ENCODE measurements around the gene PRKCH. TPM values are rescaled to one million over a fixed set of nuclear protein-coding genes. Genes with fewer than 3 reads are reported as not detected.
A peak's percentile ranks its signal among the peaks of the same experiment; 100 is the strongest.

The PRKCH gene
- polyA plus RNA-seq, 2 of the 4 experiments (the other 2 are of a cell fraction), result 10.0 to 10.2 TPM

DNA sequence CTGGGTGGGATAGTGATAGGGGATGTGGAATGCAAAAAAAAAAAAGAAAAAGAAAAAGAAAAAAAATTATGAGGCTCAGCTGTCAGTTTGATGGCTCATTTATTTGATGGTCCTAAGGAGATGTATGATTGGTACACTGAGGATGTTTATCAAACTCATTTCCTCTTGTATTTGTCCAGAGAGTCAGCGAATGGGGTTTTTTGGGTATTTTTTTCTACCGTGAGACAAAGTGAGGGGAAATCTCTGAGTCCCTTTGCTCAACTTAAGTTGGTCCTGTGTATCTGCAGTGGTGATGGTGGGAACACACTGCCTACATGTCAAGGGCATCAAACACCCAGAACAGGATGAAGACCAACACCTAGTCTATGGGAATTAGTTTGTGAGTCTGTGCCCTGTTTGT, 197.0 kb downstream of the PRKCH start:
- ATAC-seq (no peak), FAIRE-seq (no peak), DNase-seq (ENCODE audit: low read depth in 1 of 2, low spot score in 1 of 2) (no peak)
- Histone ChIP-seq H3K27ac (peak overlapping the region; percentile 43 to 81; a peak in 5 of 6 replicates), H3K4me1 (peaks cover 57% of the 10 kb centered on the region), H3K9me3 (no peaks in the 10 kb centered on the region), H3K4me2 (no peak overlapping the region), H3K4me3 (no peak overlapping the region)
- ChIA-PET POLR2A (no interaction called here), CTCF (interaction anchor here (0.7 to 2.2 kb wide), 3 partner anchors 27 to 43 kb away, joined by 3 to 7 read pairs (median 4); no protein-coding TSS in a partner anchor)
- 93% methylated on average over 2 of the region's 2 CpGs for WGBS (ENCODE audit: missing lambda C conversion rate)
- TF ChIP-seq, protein P1, sequence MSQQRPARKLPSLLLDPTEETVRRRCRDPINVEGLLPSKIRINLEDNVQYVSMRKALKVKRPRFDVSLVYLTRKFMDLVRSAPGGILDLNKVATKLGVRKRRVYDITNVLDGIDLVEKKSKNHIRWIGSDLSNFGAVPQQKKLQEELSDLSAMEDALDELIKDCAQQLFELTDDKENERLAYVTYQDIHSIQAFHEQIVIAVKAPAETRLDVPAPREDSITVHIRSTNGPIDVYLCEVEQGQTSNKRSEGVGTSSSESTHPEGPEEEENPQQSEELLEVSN (IDR thresholded peaks at IDR 0.05; ENCODE audit: borderline replicate concordance, low read depth), result no peak
- TF ChIP-seq MYC (IDR thresholded peaks at IDR 0.05; ENCODE audit: borderline replicate concordance, low read length), result no peak
- TF ChIP-seq RCOR1 (IDR thresholded peaks at IDR 0.05; ENCODE audit: low read depth, low read length), result no peak
- no peak for TF ChIP-seq POLR2A (IDR thresholded peaks at IDR 0.05; ENCODE audit: low read length)
- TF ChIP-seq KDM1A (IDR thresholded peaks at IDR 0.05; ENCODE audit: low read depth), result no peak

GRCh38 chr14:61519106-61519505, 197.7 kb downstream of the PRKCH start:
- WGBS (ENCODE audit: missing lambda C conversion rate), result 94% methylated on average over 6 of the region's 6 CpGs
- H3K9me3 ChIP-seq, result no peaks in the 10 kb centered on the region
- ChIA-PET CTCF (interaction anchor here (2.2 kb wide), 1 partner anchor 43 kb away, joined by 7 read pairs; no protein-coding TSS in a partner anchor), POLR2A (no interaction called here)
- ATAC-seq (no peak), DNase-seq (ENCODE audit: low read depth in 1 of 2, low spot score in 1 of 2) (no peak), FAIRE-seq (no peak)
- peaks cover 61% of the 10 kb centered on the region for H3K4me1 ChIP-seq
- peak overlapping the region in 1 of 2 experiments; percentile 81; a peak in 3 of 6 replicates for H3K27ac ChIP-seq
- H3K4me3 ChIP-seq, result no peak overlapping the region
- H3K4me2 ChIP-seq, result no peak overlapping the region
- no peak for TF ChIP-seq JUNB (IDR thresholded peaks at IDR 0.05)
- TF ChIP-seq, protein P2, sequence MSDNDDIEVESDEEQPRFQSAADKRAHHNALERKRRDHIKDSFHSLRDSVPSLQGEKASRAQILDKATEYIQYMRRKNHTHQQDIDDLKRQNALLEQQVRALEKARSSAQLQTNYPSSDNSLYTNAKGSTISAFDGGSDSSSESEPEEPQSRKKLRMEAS (IDR thresholded peaks at IDR 0.05), result no peak
- TF ChIP-seq SREBF2 (IDR thresholded peaks at IDR 0.05), result no peak

- ATAC-seq (no peak), FAIRE-seq (no peak), DNase-seq (ENCODE audit: low read depth in 1 of 2, low spot score in 1 of 2) (no peak)
- POLR2A ChIA-PET, result no interaction called here
- H3K4me2 ChIP-seq, result no peak overlapping the region
- TF ChIP-seq, protein P3, sequence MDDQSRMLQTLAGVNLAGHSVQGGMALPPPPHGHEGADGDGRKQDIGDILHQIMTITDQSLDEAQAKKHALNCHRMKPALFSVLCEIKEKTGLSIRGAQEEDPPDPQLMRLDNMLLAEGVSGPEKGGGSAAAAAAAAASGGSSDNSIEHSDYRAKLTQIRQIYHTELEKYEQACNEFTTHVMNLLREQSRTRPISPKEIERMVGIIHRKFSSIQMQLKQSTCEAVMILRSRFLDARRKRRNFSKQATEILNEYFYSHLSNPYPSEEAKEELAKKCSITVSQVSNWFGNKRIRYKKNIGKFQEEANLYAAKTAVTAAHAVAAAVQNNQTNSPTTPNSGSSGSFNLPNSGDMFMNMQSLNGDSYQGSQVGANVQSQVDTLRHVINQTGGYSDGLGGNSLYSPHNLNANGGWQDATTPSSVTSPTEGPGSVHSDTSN (IDR thresholded peaks at IDR 0.05), result no peak
- TF ChIP-seq HOXB5 (CRISPR knock-in tag; IDR thresholded peaks at IDR 0.05) (no peak), CHD2 (IDR thresholded peaks at IDR 0.05; ENCODE audit: low read length, partially characterized antibody) (no peak), SMC3 (IDR thresholded peaks at IDR 0.05) (no peak), RCOR1 (IDR thresholded peaks at IDR 0.05; ENCODE audit: low read depth, low read length) (no peak), MAZ (IDR thresholded peaks at IDR 0.05; ENCODE audit: borderline replicate concordance, low read depth, low read length) (no peak), ZSCAN20 (CRISPR knock-in tag; IDR thresholded peaks at IDR 0.05) (no peak), BHLHE40 (IDR thresholded peaks at IDR 0.05; ENCODE audit: low read depth, low read length) (no peak)
- CTCF ChIA-PET, result interaction anchor here (0.6 to 2.2 kb wide), 3 partner anchors 12 to 44 kb away, joined by 3 to 7 read pairs (median 4); no protein-coding TSS in a partner anchor
- peaks cover 61% of the 10 kb centered on the region for H3K4me1 ChIP-seq
- H3K9me3 ChIP-seq, result no peaks in the 10 kb centered on the region
- no peak overlapping the region for H3K4me3 ChIP-seq
- H3K27ac ChIP-seq, result peak overlapping the region; percentile 2 to 81; a peak in 3 of 6 replicates
- WGBS (ENCODE audit: missing lambda C conversion rate), result 90% methylated on average over 1 of the region's 1 CpG
Observed at GRCh38 chr14:61519735-61520134, 198.4 kb downstream of the PRKCH start.

DNA sequence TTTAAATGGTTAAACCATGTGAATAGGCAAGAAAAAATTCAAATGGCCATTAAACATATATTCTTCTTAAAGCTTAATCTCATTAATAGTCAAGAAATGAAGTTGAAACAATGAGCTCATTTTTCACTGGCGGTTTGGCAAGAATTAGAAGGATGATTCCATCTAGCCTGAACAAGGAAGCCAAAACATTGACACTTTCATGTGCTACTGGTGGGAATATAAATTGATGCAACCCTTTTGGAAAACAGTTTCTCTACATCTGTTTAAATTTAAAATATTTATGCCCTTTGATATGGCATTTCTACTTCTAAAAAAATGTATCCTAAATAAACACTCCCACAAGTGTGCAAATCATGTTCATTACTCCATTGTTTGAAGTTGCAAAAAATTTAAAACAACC, 199.2 kb downstream of the PRKCH start:
- Histone ChIP-seq H3K27ac (0 out of 6 replicates have a peak overlapping the region, but pooled peaks of 1 of the 2 experiments have one; percentile 45), H3K9me3 (no peaks in the 10 kb centered on the region), H3K4me2 (no peak overlapping the region), H3K4me1 (peaks cover 67% of the 10 kb centered on the region), H3K4me3 (no peak overlapping the region)
- ChIA-PET POLR2A (no interaction called here), CTCF (interaction anchor here (0.6 to 2.9 kb wide), 4 partner anchors 11 to 1912 kb away, joined by 3 to 12 read pairs (median 6); no protein-coding TSS in a partner anchor)
- TF ChIP-seq EHMT2 (IDR thresholded peaks at IDR 0.05; ENCODE audit: low read depth) (no peak), HOXB13 (CRISPR knock-in tag; IDR thresholded peaks at IDR 0.05; ENCODE audit: low read depth) (no peak), NR3C1 (IDR thresholded peaks at IDR 0.05) (no peak), KDM1A (IDR thresholded peaks at IDR 0.05; ENCODE audit: low read depth) (no peak), RNF2 (IDR thresholded peaks at IDR 0.05; ENCODE audit: borderline replicate concordance, low read depth) (no peak), CHD4 (IDR thresholded peaks at IDR 0.05; ENCODE audit: borderline replicate concordance) (no peak)
- TF ChIP-seq, protein P2 (IDR thresholded peaks at IDR 0.05), result no peak
- TF ChIP-seq, protein P4, sequence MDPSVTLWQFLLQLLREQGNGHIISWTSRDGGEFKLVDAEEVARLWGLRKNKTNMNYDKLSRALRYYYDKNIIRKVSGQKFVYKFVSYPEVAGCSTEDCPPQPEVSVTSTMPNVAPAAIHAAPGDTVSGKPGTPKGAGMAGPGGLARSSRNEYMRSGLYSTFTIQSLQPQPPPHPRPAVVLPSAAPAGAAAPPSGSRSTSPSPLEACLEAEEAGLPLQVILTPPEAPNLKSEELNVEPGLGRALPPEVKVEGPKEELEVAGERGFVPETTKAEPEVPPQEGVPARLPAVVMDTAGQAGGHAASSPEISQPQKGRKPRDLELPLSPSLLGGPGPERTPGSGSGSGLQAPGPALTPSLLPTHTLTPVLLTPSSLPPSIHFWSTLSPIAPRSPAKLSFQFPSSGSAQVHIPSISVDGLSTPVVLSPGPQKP (IDR thresholded peaks at IDR 0.05; ENCODE audit: low read depth, low read length), result no peak
- ATAC-seq (no peak), DNase-seq (ENCODE audit: low read depth in 1 of 2, low spot score in 1 of 2) (no peak), FAIRE-seq (no peak)
- WGBS (ENCODE audit: missing lambda C conversion rate), result 95% methylated on average over 1 of the region's 1 CpG

Measured in A549 (cell line).